BE2C (cell line): ENCODE data around the gene C1orf56. TPM values are rescaled to one million over a fixed set of nuclear protein-coding genes. Genes with fewer than 3 reads are reported as not detected.

ENCODE experiments used
- DNase-seq: peaks from one replicate; pipeline ENCODE4 v3.0.0-alpha.2; 2020
- H3K27me3 ChIP-seq: fragments of 250-450 bp; sonication (Bioruptor Pico); 2 replicates; pipeline ENCODE4 v1.5.1; 2020; ENCODE audit warnings: mild to moderate bottlenecking
- H3K36me3 ChIP-seq: fragments of 250-450 bp; sonication (Bioruptor Pico); 2 replicates; pipeline ENCODE4 v1.5.1; 2020; ENCODE audit warnings: mild to moderate bottlenecking
- H3K4me1 ChIP-seq: fragments of 250-450 bp; sonication (Bioruptor Pico); 2 replicates; pipeline ENCODE4 v1.5.1; 2020
- H3K4me3 ChIP-seq: 2 replicates; pipeline ENCODE4 v1.5.1; 2011; ENCODE audit warnings: low read depth, low read length
- H3K9me3 ChIP-seq: fragments of 250-450 bp; sonication (Bioruptor Pico); 2 replicates; pipeline ENCODE4 v1.5.1; 2020
- polyA plus RNA-seq: library from polyadenylated mRNA; unstranded; fragments of >200 nt; gene quantifications from one replicate; pipeline ENCODE4 v1.2.1, GENCODE V29; 2012; ENCODE audit warnings: low read depth, missing spikeins; ENCODE audit not compliant: insufficient read length, insufficient read depth
- TF ChIP-seq, protein P1 (sequence below): IDR thresholded peaks from 2 replicates; pipeline ENCODE4 v1.5.1; 2012; ENCODE audit warnings: mild to moderate bottlenecking, low read depth, low read length

The C1orf56 gene, protein sequence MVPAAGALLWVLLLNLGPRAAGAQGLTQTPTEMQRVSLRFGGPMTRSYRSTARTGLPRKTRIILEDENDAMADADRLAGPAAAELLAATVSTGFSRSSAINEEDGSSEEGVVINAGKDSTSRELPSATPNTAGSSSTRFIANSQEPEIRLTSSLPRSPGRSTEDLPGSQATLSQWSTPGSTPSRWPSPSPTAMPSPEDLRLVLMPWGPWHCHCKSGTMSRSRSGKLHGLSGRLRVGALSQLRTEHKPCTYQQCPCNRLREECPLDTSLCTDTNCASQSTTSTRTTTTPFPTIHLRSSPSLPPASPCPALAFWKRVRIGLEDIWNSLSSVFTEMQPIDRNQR
- polyA plus RNA-seq: 10.4 TPM

DNA sequence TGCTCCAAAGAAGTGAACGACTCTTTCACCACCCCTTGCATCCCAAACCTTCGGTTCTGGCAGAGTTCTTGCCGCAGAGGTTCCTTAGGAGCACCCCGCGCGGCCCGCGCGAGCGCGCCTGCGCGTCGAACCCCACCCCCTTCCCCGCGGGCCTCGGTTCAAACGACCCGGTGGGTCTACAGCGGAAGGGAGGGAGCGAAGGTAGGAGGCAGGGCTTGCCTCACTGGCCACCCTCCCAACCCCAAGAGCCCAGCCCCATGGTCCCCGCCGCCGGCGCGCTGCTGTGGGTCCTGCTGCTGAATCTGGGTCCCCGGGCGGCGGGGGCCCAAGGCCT is at the start of gene C1orf56:
TSS of gene C1orf56 (plus strand) at position 161 of the 334 bp plus-strand sequence. CDS start at position 258, 97 bp downstream.
- H3K4me1 ChIP-seq: no peaks in the 10 kb centered on the region
- no peaks in the 10 kb centered on the region for H3K27me3 ChIP-seq
- H3K36me3 ChIP-seq: peaks cover 6% of the 10 kb centered on the region; the same call in 1 of the 2 replicates
- no peaks in the 10 kb centered on the region for H3K9me3 ChIP-seq
- peak; percentile 83 for DNase-seq
- TF ChIP-seq, protein P1, sequence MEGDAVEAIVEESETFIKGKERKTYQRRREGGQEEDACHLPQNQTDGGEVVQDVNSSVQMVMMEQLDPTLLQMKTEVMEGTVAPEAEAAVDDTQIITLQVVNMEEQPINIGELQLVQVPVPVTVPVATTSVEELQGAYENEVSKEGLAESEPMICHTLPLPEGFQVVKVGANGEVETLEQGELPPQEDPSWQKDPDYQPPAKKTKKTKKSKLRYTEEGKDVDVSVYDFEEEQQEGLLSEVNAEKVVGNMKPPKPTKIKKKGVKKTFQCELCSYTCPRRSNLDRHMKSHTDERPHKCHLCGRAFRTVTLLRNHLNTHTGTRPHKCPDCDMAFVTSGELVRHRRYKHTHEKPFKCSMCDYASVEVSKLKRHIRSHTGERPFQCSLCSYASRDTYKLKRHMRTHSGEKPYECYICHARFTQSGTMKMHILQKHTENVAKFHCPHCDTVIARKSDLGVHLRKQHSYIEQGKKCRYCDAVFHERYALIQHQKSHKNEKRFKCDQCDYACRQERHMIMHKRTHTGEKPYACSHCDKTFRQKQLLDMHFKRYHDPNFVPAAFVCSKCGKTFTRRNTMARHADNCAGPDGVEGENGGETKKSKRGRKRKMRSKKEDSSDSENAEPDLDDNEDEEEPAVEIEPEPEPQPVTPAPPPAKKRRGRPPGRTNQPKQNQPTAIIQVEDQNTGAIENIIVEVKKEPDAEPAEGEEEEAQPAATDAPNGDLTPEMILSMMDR: no peak
- H3K4me3 ChIP-seq: peak within 1 kb of the TSS; percentile 94

DNA sequence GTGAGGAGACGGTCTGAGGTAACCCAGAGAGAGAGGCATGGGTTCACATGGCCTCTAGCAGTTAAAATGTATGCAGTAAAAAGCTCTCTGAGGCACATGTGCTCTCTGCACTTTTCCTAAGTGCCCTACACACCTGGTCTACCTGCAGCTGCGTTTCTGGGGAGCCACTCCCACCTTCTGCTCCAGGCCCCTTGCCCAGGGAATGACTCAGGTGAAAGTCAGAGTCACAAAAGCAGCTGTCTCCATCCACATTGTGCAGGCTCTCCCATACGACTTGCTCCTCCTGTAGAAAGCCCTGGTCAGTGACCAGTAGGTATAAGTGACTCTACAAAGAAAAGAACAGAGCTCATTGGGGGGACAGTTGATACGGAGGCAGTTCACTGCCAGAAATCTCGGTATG is 49.6 kb upstream of the C1orf56 start:
- TF ChIP-seq, protein P1: no peak
- H3K9me3 ChIP-seq: no peaks in the 10 kb centered on the region
- H3K27me3 ChIP-seq: no peaks in the 10 kb centered on the region
- H3K36me3 ChIP-seq: no peaks in the 10 kb centered on the region; the same call in none of the 2 replicates
- H3K4me1 ChIP-seq: no peaks in the 10 kb centered on the region; the same call in 1 of the 2 replicates
- H3K4me3 ChIP-seq: no peak overlapping the region
- DNase-seq: no peak

DNA sequence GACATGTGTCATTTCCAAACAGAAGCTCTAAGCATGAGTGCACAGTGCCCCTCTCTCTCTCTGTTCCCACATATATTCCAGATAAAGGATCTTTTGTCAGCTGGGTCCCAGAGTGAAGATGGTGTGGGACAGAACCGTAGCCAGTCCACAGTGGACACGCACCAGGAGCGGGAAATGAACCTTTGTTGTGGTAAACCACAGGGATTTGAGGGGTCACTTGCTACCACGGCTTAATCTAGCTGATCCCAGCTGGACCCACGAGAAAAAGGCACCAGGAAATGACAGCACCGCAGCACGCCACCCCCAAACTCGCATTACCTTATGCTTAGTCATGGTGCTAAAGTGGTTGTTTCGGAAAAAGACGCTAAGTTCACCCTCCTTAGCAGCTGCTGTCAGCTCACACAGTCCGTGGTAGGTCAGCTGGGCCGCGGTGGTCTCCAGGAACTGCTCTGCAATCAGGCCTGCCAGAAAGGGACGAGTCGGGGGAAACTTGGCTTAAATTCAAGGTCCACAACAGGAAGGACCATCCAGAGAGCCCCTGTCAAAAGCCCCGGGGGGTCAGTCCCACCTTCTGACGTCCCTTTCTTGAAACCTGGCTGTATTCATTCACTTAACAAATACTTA is 48.4 kb upstream of the C1orf56 start:
- no peaks in the 10 kb centered on the region; the same call in 1 of the 2 replicates for H3K4me1 ChIP-seq
- TF ChIP-seq, protein P1: no peak

DNA sequence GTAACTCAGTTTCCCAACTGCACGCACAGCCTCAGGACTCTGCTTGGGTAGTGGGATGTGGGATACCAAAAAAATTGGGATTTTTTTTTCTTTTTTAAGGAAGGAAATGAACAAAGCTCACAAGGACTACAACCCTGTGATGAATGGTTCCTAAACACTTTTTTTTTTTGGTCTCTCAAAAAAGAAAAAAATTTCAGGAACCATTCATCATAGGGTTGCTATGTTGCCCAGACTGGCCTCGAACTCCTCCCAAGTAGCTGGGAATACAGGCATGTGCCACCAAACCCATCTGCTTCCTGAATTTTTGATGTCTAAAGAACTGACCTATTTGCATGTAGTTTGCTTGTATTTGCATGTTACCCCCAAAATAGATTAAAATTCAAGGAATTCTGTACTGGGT is 47.6 kb upstream of the C1orf56 start:
- TF ChIP-seq, protein P1: no peak
- H3K27me3 ChIP-seq: no peaks in the 10 kb centered on the region
- no peaks in the 10 kb centered on the region for H3K9me3 ChIP-seq
- DNase-seq: no peak
- no peaks in the 10 kb centered on the region; the same call in none of the 2 replicates for H3K36me3 ChIP-seq
- no peaks in the 10 kb centered on the region; the same call in 1 of the 2 replicates for H3K4me1 ChIP-seq
- H3K4me3 ChIP-seq: no peak overlapping the region

More for the DNA sequence above, 48.4 kb upstream of the C1orf56 start:
- H3K9me3 ChIP-seq: no peaks in the 10 kb centered on the region
- H3K36me3 ChIP-seq: no peaks in the 10 kb centered on the region; the same call in none of the 2 replicates
- H3K27me3 ChIP-seq: no peaks in the 10 kb centered on the region
- no peak for DNase-seq
- no peak overlapping the region for H3K4me3 ChIP-seq

DNA sequence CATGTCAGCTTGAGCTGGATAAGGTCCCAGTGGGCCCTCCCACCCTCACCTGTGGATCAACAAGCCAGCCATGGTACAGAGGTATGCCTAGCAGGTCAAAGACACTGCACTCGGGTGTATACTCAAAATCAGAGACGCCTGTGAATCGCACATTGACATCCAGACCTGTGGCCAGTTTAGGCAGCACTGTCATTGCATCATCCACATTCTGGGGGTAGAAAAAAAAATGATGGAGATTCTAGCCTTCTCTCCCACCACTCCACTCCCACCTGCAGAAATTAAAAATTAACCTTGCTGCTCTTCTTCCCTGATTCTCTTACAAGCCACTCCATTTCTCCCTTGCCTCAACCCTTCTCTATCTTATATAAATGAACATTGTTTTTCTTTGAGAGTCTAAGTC is 47.1 kb upstream of the C1orf56 start:
- H3K4me1 ChIP-seq: no peaks in the 10 kb centered on the region; the same call in 1 of the 2 replicates

More for the DNA sequence above, 47.1 kb upstream of the C1orf56 start:
- Histone ChIP-seq H3K4me3 (no peak overlapping the region), H3K27me3 (no peaks in the 10 kb centered on the region), H3K36me3 (no peaks in the 10 kb centered on the region; the same call in none of the 2 replicates), H3K9me3 (no peaks in the 10 kb centered on the region)
- DNase-seq: no peak
- TF ChIP-seq, protein P1: no peak
